Colonic mucosa (tissue), 4 donors: ENCODE results near the gene WDR20. TPM values are rescaled to one million over a fixed set of nuclear protein-coding genes. Genes with fewer than 3 reads are reported as not detected.

Experiments used
- DNase-seq: peaks from one replicate; pipeline ENCODE4 v3.0.0-alpha.2; 2020
- H3K27ac ChIP-seq: fragments of 200-600 bp; one replicate; pipeline ENCODE4 v1.8.0; 2021
- H3K27me3 ChIP-seq: fragments of 200-600 bp; one replicate; pipeline ENCODE4 v1.8.0; 2021
- H3K36me3 ChIP-seq: fragments of 200-600 bp; one replicate; pipeline ENCODE4 v1.8.0; 2021
- H3K4me1 ChIP-seq: fragments of 200-600 bp; one replicate; pipeline ENCODE4 v1.8.0; 2021; ENCODE audit warnings: mild to moderate bottlenecking
- H3K4me3 ChIP-seq: fragments of 200-600 bp; one replicate; pipeline ENCODE4 v1.8.0; 2021
- H3K9ac ChIP-seq, 2 donors: one replicate each; pipeline ENCODE4 v1.7.0; 2013; ENCODE audit warnings: control low read depth in 2 of 2, low read depth in 2 of 2, low read length in 2 of 2
- H3K9me3 ChIP-seq: fragments of 200-600 bp; one replicate; pipeline ENCODE4 v1.8.0; 2021
- intact Hi-C: fragments of 100-400 bp; cut with DNase I; formaldehyde crosslinking; loops from one replicate; pipeline ENCODE4 v1.14.1; 2022
- total RNA-seq, 2 donors: library from RNA; stranded (reverse); fragmentation: NEBNext Ultra II Directional in 1 of 2; extraction: Animal tissue kit (Norgen Biotek cat#: 25700) in 1 of 2; gene quantifications; one replicate each; pipeline ENCODE4 v1.2.1, GENCODE V29; 2021
- TF ChIP-seq, protein P1 (sequence below): fragments of 200-600 bp; IDR thresholded peaks from one replicate; pipeline ENCODE4 v1.8.0; 2022; ENCODE audit warnings: antibody characterized with exemption, mild to moderate bottlenecking
- donor health status: healthy.
- donor health status: DM: no; HTN: no; CAD: no.
- donor health status: DM: no; HTN: no; CAD: no.

The WDR20 gene
- total RNA-seq, 2 donors from 2014 or later: 30.0 to 31.2 TPM

DNA sequence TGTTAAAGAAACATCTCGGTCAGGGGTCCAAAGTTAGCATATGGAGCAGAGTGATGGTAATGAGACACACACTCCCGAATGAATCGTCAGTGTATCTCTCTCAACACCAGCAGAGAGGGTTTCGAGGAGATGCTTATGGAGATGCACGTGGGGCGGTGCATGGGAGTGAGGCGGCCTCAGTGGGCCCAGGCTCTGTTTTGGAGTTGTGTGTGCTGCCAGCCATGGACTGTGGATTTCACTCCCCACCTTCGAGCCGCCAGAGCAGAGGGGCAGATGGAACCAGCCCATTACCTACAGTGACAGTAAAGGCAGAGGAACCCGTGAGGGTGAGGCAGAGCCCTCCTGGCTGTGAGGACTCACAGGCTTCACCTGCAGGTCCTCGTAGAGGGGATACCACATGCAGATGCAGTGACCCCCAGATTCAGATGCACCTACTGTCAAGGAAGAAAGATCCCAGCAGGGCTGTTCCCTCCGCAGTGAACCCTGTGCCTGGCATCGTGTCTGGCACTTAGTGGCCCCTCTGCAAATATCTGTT is 68.2 kb downstream of the WDR20 start:
- H3K9me3 ChIP-seq: no peaks in the 10 kb centered on the region
- H3K4me3 ChIP-seq: no peak overlapping the region
- TF ChIP-seq, protein P1, sequence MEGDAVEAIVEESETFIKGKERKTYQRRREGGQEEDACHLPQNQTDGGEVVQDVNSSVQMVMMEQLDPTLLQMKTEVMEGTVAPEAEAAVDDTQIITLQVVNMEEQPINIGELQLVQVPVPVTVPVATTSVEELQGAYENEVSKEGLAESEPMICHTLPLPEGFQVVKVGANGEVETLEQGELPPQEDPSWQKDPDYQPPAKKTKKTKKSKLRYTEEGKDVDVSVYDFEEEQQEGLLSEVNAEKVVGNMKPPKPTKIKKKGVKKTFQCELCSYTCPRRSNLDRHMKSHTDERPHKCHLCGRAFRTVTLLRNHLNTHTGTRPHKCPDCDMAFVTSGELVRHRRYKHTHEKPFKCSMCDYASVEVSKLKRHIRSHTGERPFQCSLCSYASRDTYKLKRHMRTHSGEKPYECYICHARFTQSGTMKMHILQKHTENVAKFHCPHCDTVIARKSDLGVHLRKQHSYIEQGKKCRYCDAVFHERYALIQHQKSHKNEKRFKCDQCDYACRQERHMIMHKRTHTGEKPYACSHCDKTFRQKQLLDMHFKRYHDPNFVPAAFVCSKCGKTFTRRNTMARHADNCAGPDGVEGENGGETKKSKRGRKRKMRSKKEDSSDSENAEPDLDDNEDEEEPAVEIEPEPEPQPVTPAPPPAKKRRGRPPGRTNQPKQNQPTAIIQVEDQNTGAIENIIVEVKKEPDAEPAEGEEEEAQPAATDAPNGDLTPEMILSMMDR: no peak
- intact Hi-C loops: no loop called here
- no peak for DNase-seq
- no peak overlapping the region for H3K9ac ChIP-seq
- H3K27me3 ChIP-seq: no peaks in the 10 kb centered on the region
- no peaks in the 10 kb centered on the region for H3K36me3 ChIP-seq
- no peaks in the 10 kb centered on the region for H3K4me1 ChIP-seq
- H3K27ac ChIP-seq: no peak overlapping the region

DNA sequence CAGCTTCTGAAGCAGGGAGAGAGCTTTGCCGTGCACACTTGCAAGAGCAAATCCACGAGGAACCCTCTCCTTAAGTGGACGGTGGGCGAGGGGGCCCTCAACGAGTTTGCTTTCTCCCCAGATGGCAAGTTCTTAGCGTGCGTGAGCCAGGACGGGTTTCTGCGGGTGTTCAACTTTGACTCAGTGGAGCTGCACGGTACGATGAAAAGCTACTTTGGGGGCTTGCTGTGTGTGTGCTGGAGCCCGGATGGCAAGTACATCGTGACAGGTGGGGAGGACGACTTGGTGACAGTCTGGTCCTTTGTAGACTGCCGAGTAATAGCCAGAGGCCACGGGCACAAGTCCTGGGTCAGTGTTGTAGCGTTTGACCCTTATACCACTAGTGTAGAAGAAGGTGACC is 69.0 kb downstream of the WDR20 start:
- Histone ChIP-seq H3K27me3 (no peaks in the 10 kb centered on the region), H3K9ac (no peak overlapping the region), H3K4me1 (no peaks in the 10 kb centered on the region), H3K36me3 (no peaks in the 10 kb centered on the region), H3K4me3 (no peak overlapping the region), H3K9me3 (no peaks in the 10 kb centered on the region), H3K27ac (no peak overlapping the region)
- DNase-seq: no peak
- TF ChIP-seq, protein P1: no peak
- intact Hi-C loops: no loop called here

DNA sequence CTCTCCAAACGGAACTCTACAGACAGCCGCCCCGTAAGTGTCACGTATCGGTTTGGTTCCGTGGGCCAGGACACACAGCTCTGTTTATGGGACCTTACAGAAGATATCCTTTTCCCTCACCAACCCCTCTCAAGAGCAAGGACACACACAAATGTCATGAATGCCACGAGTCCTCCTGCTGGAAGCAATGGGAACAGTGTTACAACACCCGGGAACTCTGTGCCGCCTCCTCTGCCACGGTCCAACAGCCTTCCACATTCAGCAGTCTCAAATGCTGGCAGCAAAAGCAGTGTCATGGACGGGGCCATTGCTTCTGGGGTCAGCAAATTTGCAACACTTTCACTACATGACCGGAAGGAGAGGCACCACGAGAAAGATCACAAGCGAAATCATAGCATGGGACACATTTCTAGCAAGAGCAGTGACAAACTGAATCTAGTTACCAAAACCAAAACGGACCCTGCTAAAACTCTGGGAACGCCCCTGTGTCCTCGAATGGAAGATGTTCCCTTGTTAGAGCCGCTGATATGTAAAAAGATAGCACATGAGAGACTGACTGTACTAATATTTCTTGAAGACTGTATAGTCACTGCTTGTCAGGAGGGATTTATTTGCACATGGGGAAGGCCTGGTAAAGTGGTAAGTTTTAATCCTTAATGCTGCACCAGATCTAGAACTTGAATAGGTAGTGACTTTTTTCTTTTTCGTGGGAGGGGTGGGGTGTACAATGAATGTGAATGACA is 69.7 kb downstream of the WDR20 start:
- no peaks in the 10 kb centered on the region for H3K4me1 ChIP-seq
- no peak for DNase-seq
- H3K27me3 ChIP-seq: no peaks in the 10 kb centered on the region
- H3K9me3 ChIP-seq: no peaks in the 10 kb centered on the region
- intact Hi-C loops: no loop called here
- TF ChIP-seq, protein P1: no peak
- H3K27ac ChIP-seq: no peak overlapping the region
- no peak overlapping the region for H3K4me3 ChIP-seq
- no peaks in the 10 kb centered on the region for H3K36me3 ChIP-seq
- H3K9ac ChIP-seq: no peak overlapping the region

DNA sequence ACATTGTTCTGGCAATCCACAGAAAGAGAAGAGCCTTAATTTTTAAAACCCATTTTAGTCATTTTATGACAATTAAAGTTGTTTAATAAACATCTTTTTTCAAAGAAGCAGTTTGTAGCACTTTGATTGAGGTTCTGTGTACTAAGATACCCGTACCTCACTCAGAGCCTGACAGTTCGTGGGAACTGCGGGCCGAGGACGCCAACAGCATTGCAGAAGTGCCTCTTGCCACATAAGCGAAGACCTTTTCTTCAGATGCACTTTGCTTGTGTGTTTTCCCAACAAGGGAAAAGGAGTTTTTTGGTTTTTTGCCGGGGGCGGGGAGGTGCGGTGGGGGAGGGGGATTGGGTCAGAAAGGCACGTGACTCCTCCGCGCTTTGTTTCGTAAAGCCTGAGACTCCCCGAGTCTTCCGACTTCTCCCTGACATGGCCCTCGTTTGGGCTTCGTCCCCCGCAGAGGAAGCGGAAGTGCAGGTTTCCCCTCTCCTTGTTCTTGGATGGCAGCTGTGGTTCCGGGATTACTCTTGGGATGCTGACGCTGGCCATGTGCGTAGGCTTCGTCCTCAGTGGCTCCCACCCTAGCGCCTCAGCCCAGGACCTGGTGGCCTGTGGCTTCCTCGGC is 70.8 kb downstream of the WDR20 start:
- no peak for DNase-seq
- Histone ChIP-seq H3K4me3 (no peak overlapping the region), H3K4me1 (no peaks in the 10 kb centered on the region), H3K9me3 (no peaks in the 10 kb centered on the region), H3K27me3 (no peaks in the 10 kb centered on the region), H3K9ac (no peak overlapping the region), H3K36me3 (no peaks in the 10 kb centered on the region), H3K27ac (no peak overlapping the region)
- intact Hi-C loops: no loop called here
- TF ChIP-seq, protein P1: no peak

DNA sequence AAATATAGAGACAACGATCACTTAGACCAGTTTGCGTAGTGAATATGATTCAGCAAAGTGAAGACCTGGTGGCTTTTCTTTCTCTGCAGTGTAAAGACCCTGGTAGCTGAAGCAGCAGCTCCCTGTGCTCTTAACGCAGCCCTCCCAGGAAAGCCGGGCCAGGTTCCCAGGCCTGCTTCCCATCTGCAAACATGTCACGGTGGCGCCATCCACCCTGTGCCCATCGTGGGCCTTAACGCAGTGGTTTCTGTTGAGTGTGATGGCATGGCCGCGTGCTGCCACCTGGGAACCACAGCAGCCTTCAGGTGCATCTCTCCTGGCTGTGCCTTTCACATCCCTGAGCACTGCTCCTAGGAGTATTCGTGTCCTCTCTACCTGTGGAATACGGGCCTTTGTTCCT is 71.5 kb downstream of the WDR20 start:
- intact Hi-C loops: no loop called here
- Histone ChIP-seq H3K9ac (no peak overlapping the region), H3K27ac (no peak overlapping the region), H3K9me3 (no peaks in the 10 kb centered on the region), H3K4me1 (no peaks in the 10 kb centered on the region), H3K27me3 (no peaks in the 10 kb centered on the region), H3K4me3 (no peak overlapping the region), H3K36me3 (no peaks in the 10 kb centered on the region)
- TF ChIP-seq, protein P1: no peak
- DNase-seq: no peak
